Measurements from ENCODE around the gene PLXNA1. TPM values are rescaled to one million over a fixed set of nuclear protein-coding genes. Genes with fewer than 3 reads are reported as not detected.

PLXNA1 gene
- total RNA-seq, 1 experiment from 2014 or later: 30.3 TPM

DNA sequence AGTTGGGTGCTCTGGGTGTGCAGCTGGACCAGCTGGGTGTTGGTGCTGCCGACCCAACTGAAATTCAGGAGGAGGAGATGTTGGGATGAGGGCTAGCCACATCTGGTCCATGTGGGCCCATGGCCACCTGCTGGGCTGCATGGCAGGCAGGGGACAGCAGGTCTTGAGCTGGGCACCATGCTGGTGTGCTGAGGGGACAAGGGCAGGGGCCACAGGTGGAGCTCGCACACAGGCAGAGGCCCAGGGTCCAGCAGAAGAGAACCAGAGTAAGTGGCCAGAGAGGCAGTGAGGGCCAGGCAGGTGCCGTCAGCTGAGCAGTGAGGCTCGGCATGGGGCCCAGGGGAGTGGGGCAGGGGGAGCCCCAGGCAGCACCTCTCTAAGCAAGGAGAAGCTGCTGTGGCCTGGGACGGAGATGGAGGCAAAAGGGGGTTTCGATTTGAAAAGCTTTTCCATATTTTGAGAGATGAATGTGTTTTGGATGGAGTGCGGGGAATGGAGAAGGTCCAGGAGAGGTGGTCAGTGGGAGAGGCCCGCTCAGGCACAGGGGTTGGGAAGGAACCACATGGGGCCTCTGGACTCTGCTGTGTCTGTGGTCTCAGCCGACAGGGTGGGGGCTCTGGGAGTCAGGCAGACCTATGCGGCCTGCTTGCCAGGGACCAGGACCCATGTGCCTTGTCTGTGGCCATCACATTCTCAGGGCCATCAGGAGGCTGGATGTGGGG lies 30.5 kb upstream of the PLXNA1 start:
- H2AFZ ChIP-seq (ENCODE audit: low read depth, low read length, poor library complexity, severe bottlenecking): no peak overlapping the region
- H4K20me1 ChIP-seq (ENCODE audit: insufficient read depth): no peaks in the 10 kb centered on the region
- H3K4me3 ChIP-seq (replicated peaks in 1 of 2; ENCODE audit: low read depth in 1 of 2, low read length in 2 of 2): no peak overlapping the region
- CTCF ChIA-PET: no interaction called here
- intact Hi-C loops (cut with micrococcal nuclease): no loop called here
- no peaks in the 10 kb centered on the region for H3K9me2 ChIP-seq (ENCODE audit: insufficient read depth)
- no peaks in the 10 kb centered on the region for H3K4me1 ChIP-seq (ENCODE audit: control insufficient read depth in 1 of 2, insufficient read depth in 2 of 2, low read length in 2 of 2)
- no peak overlapping the region for H3K4me2 ChIP-seq (ENCODE audit: low read length)
- BruUV-seq (replicated peaks): no TSS peak
- no peaks in the 10 kb centered on the region for H3K9me3 ChIP-seq (ENCODE audit: control insufficient read depth in 1 of 2, insufficient read depth in 1 of 2, low read depth in 1 of 2, low read length in 2 of 2)
- H3K79me2 ChIP-seq (ENCODE audit: insufficient read depth, low read length): no peaks in the 10 kb centered on the region
- RAD21 ChIA-PET (ENCODE audit: low non-redundant PET in 1 of 2, low total read pairs in 2 of 2, uncharacterized antibody in 2 of 2, unreplicated experiment in 2 of 2): no interaction called here
- no peak overlapping the region for H3K9ac ChIP-seq (ENCODE audit: low read length)
- H3K27me3 ChIP-seq (ENCODE audit: insufficient read depth, low read length): no peaks in the 10 kb centered on the region
- DNase-seq (ENCODE audit: low read depth, low spot score): no peak
- H3K36me3 ChIP-seq (ENCODE audit: control insufficient read depth in 1 of 2, insufficient read depth in 2 of 2, low read length in 2 of 2): no peaks in the 10 kb centered on the region
- no peak for ATAC-seq
- no peak overlapping the region for H3K27ac ChIP-seq (ENCODE audit: low read depth, low read length)
- TF ChIP-seq SP1 (IDR thresholded peaks at IDR 0.05; ENCODE audit: low read depth): no peak
- no peak for TF ChIP-seq YY1 (IDR thresholded peaks at IDR 0.05; ENCODE audit: extremely low read depth, insufficient replicate concordance, low read depth, low read length)
- TF ChIP-seq, protein P1, sequence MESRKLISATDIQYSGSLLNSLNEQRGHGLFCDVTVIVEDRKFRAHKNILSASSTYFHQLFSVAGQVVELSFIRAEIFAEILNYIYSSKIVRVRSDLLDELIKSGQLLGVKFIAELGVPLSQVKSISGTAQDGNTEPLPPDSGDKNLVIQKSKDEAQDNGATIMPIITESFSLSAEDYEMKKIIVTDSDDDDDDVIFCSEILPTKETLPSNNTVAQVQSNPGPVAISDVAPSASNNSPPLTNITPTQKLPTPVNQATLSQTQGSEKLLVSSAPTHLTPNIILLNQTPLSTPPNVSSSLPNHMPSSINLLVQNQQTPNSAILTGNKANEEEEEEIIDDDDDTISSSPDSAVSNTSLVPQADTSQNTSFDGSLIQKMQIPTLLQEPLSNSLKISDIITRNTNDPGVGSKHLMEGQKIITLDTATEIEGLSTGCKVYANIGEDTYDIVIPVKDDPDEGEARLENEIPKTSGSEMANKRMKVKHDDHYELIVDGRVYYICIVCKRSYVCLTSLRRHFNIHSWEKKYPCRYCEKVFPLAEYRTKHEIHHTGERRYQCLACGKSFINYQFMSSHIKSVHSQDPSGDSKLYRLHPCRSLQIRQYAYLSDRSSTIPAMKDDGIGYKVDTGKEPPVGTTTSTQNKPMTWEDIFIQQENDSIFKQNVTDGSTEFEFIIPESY (IDR thresholded peaks at IDR 0.05; ENCODE audit: extremely low read depth, insufficient replicate concordance, low read length): no peak
- TF ChIP-seq RAD21 (IDR thresholded peaks at IDR 0.05; ENCODE audit: low read depth): no peak
- no peak for TF ChIP-seq TCF7L2 (IDR thresholded peaks at IDR 0.05; ENCODE audit: borderline replicate concordance, extremely low read depth, insufficient read depth, insufficient read length)
- no peak for TF ChIP-seq FOSL1 (IDR thresholded peaks at IDR 0.05; ENCODE audit: low read depth)
- TF ChIP-seq ZNF274 (IDR thresholded peaks at IDR 0.05; ENCODE audit: low read depth, low read length): no peak
- TF ChIP-seq ELF1 (IDR thresholded peaks at IDR 0.05; ENCODE audit: borderline replicate concordance, low read depth): no peak
- no peak for TF ChIP-seq SIN3A (IDR thresholded peaks at IDR 0.05; ENCODE audit: low read depth)
- no peak for TF ChIP-seq EGR1 (IDR thresholded peaks at IDR 0.05; ENCODE audit: low read depth)
- TF ChIP-seq SRF (IDR thresholded peaks at IDR 0.05; ENCODE audit: low read depth): no peak
- no peak for TF ChIP-seq POLR2A (IDR thresholded peaks at IDR 0.05; ENCODE audit: borderline replicate concordance, extremely low read depth, insufficient read depth, insufficient read length)
- TF ChIP-seq, protein P2, sequence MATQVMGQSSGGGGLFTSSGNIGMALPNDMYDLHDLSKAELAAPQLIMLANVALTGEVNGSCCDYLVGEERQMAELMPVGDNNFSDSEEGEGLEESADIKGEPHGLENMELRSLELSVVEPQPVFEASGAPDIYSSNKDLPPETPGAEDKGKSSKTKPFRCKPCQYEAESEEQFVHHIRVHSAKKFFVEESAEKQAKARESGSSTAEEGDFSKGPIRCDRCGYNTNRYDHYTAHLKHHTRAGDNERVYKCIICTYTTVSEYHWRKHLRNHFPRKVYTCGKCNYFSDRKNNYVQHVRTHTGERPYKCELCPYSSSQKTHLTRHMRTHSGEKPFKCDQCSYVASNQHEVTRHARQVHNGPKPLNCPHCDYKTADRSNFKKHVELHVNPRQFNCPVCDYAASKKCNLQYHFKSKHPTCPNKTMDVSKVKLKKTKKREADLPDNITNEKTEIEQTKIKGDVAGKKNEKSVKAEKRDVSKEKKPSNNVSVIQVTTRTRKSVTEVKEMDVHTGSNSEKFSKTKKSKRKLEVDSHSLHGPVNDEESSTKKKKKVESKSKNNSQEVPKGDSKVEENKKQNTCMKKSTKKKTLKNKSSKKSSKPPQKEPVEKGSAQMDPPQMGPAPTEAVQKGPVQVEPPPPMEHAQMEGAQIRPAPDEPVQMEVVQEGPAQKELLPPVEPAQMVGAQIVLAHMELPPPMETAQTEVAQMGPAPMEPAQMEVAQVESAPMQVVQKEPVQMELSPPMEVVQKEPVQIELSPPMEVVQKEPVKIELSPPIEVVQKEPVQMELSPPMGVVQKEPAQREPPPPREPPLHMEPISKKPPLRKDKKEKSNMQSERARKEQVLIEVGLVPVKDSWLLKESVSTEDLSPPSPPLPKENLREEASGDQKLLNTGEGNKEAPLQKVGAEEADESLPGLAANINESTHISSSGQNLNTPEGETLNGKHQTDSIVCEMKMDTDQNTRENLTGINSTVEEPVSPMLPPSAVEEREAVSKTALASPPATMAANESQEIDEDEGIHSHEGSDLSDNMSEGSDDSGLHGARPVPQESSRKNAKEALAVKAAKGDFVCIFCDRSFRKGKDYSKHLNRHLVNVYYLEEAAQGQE (IDR thresholded peaks at IDR 0.05; ENCODE audit: low read depth): no peak
- TF ChIP-seq, protein P3, sequence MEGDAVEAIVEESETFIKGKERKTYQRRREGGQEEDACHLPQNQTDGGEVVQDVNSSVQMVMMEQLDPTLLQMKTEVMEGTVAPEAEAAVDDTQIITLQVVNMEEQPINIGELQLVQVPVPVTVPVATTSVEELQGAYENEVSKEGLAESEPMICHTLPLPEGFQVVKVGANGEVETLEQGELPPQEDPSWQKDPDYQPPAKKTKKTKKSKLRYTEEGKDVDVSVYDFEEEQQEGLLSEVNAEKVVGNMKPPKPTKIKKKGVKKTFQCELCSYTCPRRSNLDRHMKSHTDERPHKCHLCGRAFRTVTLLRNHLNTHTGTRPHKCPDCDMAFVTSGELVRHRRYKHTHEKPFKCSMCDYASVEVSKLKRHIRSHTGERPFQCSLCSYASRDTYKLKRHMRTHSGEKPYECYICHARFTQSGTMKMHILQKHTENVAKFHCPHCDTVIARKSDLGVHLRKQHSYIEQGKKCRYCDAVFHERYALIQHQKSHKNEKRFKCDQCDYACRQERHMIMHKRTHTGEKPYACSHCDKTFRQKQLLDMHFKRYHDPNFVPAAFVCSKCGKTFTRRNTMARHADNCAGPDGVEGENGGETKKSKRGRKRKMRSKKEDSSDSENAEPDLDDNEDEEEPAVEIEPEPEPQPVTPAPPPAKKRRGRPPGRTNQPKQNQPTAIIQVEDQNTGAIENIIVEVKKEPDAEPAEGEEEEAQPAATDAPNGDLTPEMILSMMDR (IDR thresholded peaks at IDR 0.05 in 2 of 3, conservative IDR thresholded peaks at IDR 0.05 in 1 of 3; ENCODE audit: borderline replicate concordance in 1 of 3, insufficient read depth in 1 of 3, low read depth in 2 of 3, low read length in 2 of 3): no peak
- no peak for TF ChIP-seq JUND (IDR thresholded peaks at IDR 0.05)
- TF ChIP-seq, protein P4, sequence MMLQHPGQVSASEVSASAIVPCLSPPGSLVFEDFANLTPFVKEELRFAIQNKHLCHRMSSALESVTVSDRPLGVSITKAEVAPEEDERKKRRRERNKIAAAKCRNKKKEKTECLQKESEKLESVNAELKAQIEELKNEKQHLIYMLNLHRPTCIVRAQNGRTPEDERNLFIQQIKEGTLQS (IDR thresholded peaks at IDR 0.05): no peak
- TF ChIP-seq EZH2 (IDR thresholded peaks at IDR 0.05): no peak
- POLR2A ChIA-PET: no interaction called here
